ENCODE measurements around the gene MET. TPM values are rescaled to one million over a fixed set of nuclear protein-coding genes. Genes with fewer than 3 reads are reported as not detected.

MET gene
- total and polyA plus RNA-seq, 2 of the 8 experiments (the other 6 are each of a cell fraction or from before 2014, with no cell fraction given) = 3.5 to 12.9 TPM

GRCh38 chr7:116632384-116632783, 39.6 kb upstream of the MET start (continued):
- TF ChIP-seq RBBP5 (IDR thresholded peaks at IDR 0.05; ENCODE audit: borderline replicate concordance, low read depth, low read length) (no peak), POU5F1 (IDR thresholded peaks at IDR 0.05; ENCODE audit: low read depth, low read length) (no peak), CHD1 (IDR thresholded peaks at IDR 0.05; ENCODE audit: low read depth, low read length) (no peak), SIN3A (conservative IDR thresholded peaks at IDR 0.05 in 1 of 2, IDR thresholded peaks at IDR 0.05 in 1 of 2; ENCODE audit: low read depth in 1 of 2, low read length in 2 of 2) (no peak), HDAC2 (IDR thresholded peaks at IDR 0.05; ENCODE audit: borderline replicate concordance in 1 of 2, low read depth in 2 of 2, low read length in 2 of 2) (no peak)
